Right lobe of liver (tissue), 4 donors: ENCODE measurements around the gene PNPLA1.

ENCODE experiments used
- CTCF ChIP-seq, 4 donors: fragments of 200-600 bp in 3 of 4; fragments of 450-650 bp in 1 of 4; IDR thresholded peaks; one replicate each; pipeline versions ENCODE4 v1.5.1 to v1.8.0; 2016 to 2022; ENCODE audit warnings: antibody characterized with exemption in 4 of 4, mild to moderate bottlenecking in 2 of 4
- POLR2A ChIP-seq: fragments of 450-650 bp; IDR thresholded peaks from one replicate; pipeline ENCODE4 v1.6.1; 2017; ENCODE audit warnings: antibody characterized with exemption, mild to moderate bottlenecking
- donor health status: DM: no; HTN: no; CAD: no.
- donor health status: DM: no; HTN: no; CAD: no.
- donor health status: DM: no; HTN: yes; CAD: no.

GRCh38 chr6:36353411-36353915, 83.6 kb downstream of the PNPLA1 start:
- TF ChIP-seq POLR2A, result no peak
- TF ChIP-seq CTCF (IDR thresholded peaks at IDR 0.05), result no peak
